HG03064 (cell line): ENCODE data around the gene SNPH.

Experiments used
- ATAC-seq: cut with Tn5 transposase; IDR thresholded peaks from one replicate; pipeline ENCODE4 v1.9.1; 2021; ENCODE audit warnings: low read depth; ENCODE audit not compliant: unreplicated experiment

Gene SNPH

GRCh38 chr20:1263853-1264252 lies 2.2 kb upstream of the SNPH start:
- no peak for ATAC-seq

- no peak for ATAC-seq
Measured at GRCh38 chr20:1264727-1265126, 1.4 kb upstream of the SNPH start.

GRCh38 chr20:1265226-1265915 lies 723 bp upstream of the SNPH start:
- ATAC-seq: no peak

- no peak for ATAC-seq
Measured at GRCh38 chr20:1265916-1266166, 253 bp upstream of the SNPH start.

- ATAC-seq: no peak
Measured at GRCh38 chr20:1267161-1267560, 1.1 kb downstream of the SNPH start.

- no peak for ATAC-seq
Measured at GRCh38 chr20:1267809-1268374, 1.8 kb downstream of the SNPH start.

GRCh38 chr20:1269235-1269634 lies 3.1 kb downstream of the SNPH start:
- no peak for ATAC-seq

- no peak for ATAC-seq
Measured at GRCh38 chr20:1269850-1270249, 3.8 kb downstream of the SNPH start.

- ATAC-seq: no peak
Measured at GRCh38 chr20:1272368-1273100, 6.4 kb downstream of the SNPH start.

- ATAC-seq: no peak
Measured at GRCh38 chr20:1273366-1273765, 7.3 kb downstream of the SNPH start.

GRCh38 chr20:1274485-1275311 lies 8.6 kb downstream of the SNPH start:
- no peak for ATAC-seq

GRCh38 chr20:1275919-1276318 lies 9.8 kb downstream of the SNPH start:
- ATAC-seq: no peak

- no peak for ATAC-seq
Measured at GRCh38 chr20:1277529-1278322, 11.6 kb downstream of the SNPH start.

GRCh38 chr20:1278993-1279392 lies 12.9 kb downstream of the SNPH start:
- ATAC-seq: no peak

- ATAC-seq: no peak
Measured at GRCh38 chr20:1280195-1281102, 14.4 kb downstream of the SNPH start.

GRCh38 chr20:1281279-1282057 lies 15.4 kb downstream of the SNPH start:
- ATAC-seq: no peak

- ATAC-seq: no peak
Measured at GRCh38 chr20:1282966-1283365, 16.9 kb downstream of the SNPH start.

GRCh38 chr20:1283522-1284510 lies 17.7 kb downstream of the SNPH start:
- no peak for ATAC-seq
